Activated CD4-positive, CD25-positive, alpha-beta regulatory T cell treated with anti-CD3 and anti-CD28 coated beads, Interleukin-2, amount 50 U/mL, for 16 hours (primary cell): ENCODE results near the gene ATP11A.
"Not testable (repeated sequence)": the region's sequence is repeated elsewhere in the genome, so short reads cannot be mapped to it uniquely, and the experiment has no call there.

Experiments used
- DNase-seq: peaks from one replicate; pipeline ENCODE4 v3.0.0-alpha.2; 2020; ENCODE audit warnings: low read depth, low spot score

Gene ATP11A

GRCh38 chr13:112838038-112838841, 148.4 kb downstream of the ATP11A start:
- no peak for DNase-seq

- no peak for DNase-seq
Measured at GRCh38 chr13:112838842-112839117, 148.9 kb downstream of the ATP11A start.

DNA sequence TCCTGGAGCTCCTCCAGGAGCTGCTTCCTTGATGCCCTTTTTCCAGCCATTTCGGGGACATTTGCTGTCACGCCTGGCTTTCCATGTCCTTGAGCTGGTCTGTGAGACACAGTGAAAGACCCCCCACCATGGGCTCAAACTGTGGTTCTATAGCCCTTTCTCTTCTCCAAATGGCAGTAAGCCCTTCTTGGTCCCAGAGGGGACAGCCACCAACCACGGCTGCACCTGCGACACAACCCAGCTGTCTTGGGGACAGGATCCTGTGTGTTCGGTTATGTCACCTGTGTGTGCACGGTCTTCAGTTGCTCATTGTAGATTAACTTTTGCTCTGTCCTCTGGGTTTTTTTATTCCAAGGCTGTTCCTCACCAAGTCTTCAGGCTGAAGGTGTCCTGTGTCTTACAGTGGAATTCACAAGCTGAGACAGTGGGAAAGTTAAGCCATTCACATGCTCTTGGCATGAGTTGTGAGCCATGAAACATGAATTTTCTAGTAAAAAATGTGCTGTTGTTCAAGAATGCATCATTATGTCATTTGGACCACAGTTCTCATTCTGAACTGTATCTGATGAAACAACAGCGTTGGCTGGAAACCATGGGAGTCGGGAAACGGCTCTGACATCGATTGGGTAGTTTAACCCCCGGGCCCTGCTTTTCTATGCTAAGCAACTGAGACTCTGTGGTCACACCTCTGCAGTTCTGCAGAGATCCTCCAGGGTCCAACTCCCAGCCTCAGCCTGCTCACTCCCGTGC, 149.7 kb downstream of the ATP11A start:
- DNase-seq, result no peak

DNA sequence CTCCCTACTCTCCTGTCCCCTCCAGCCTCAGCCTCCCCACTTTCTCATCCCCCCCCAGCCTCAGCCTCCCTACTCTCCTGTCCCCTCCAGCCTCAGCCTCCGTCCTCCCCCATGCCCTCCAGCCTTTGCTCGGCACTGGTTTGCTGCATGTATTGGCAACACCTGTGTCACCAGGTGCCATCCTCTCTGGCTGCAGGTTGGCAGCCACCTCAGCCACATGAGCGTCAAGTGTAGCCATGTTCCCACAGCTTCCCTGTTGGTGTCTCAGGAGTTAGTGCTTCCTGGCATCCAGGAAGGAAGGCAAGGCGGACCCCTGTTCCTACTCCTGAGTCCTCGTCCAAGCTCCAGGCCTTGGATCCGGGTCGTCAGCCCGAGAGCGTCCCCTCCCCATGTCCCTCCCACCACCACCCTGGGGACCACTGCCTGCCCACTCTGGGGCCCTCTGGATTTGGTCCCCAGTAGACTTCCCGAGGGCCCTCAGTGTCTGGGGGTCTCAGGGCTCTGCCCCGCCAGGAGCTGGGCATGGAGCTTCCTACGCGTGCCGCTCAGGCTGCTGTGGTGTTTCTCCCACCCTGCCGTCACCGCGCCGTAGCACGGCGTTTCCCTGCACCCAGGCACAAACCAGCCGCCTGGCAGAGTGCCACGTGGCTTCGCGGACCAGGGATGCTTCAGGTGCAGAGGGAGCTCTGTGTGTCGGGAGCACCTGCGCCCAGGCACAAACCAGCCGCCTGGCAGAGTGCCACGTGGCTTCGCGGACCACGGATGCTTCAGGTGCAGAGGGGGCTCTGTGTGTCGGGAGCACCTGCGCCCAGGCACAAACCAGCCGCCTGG, 150.8 kb downstream of the ATP11A start:
- DNase-seq, result no peak

GRCh38 chr13:112841303-112842015, 151.6 kb downstream of the ATP11A start:
- not testable (repeated sequence) for DNase-seq

DNA sequence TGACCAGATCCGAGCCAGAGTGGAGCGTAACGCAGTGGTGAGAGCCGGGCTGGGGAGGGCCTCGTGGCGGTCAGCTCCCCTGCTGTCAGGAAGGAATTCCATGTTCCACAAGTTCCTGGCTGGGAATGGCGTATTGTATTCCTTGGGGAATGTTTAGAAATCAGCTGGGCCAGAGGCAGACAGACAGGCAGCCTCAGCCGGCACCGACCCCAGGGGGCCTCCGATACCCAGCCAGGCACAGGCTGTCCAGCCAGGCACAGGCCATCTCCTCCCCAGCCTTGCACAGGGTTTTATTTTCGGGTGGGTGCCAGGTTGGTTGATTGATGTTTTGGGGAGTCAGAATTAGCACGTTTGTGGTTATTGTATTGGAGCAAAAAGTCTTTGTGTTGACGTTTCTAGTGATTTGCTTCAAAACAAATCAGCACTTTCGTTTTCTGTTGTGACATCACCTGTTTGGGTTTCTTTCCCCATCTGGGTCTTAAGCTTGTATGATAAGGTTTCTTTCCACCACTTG, 152.6 kb downstream of the ATP11A start:
- no peak for DNase-seq

GRCh38 chr13:112842931-112843391, 153.1 kb downstream of the ATP11A start:
- DNase-seq, result no peak

DNA sequence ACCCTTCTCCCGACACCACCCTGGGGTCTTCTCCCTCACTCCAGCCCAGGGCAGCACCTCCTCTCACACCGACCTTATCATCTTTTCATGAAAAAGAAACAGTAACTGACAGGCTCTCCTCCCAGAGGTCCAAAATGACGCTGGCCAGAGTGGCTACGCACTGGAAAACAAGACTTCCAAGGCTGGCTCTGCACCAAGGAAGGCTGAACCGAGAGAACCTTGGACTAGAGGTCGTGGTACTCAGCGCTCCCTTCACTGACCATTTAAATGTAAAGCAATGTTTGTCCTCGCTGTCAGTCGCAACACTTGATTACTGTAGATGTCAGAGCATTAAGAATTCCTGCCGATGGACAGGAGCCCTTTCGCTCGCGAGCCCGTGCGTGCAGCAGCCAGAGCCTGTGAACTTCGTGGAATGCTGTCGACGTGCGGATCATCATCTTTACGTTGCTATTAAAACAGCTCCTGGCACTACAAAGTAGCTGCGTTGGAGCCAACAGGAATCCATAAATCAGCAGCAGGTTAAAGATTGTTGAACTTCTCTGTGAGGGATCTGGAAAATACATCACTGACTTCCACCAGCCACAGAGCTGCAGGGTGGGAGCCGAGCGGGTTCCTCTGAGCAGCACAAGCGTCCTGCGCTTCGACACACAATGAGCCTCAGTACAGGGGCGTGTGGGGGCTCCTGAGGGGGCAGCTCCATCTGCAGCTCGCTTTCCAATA, 153.7 kb downstream of the ATP11A start:
- DNase-seq, result no peak

DNA sequence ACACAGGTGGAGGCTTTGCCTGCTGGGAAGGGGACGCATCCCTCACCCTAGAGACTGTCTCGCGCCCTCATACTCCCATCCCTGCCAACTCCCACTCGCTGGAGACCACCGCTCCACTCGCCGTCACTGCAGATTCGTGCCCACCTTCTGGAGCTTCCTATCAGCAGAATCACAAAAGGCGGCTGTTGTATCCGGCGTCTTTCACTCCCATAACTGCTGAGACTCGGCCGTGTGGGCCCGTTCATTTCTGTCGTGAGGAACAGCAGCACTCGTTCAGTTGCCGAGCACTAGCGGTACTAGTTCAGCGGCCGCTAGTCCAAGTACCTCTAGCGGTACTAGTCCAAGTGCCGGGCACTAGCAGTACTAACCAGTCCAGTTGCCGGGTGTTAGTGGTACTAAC, 154.6 kb downstream of the ATP11A start:
- DNase-seq, result no peak

DNA sequence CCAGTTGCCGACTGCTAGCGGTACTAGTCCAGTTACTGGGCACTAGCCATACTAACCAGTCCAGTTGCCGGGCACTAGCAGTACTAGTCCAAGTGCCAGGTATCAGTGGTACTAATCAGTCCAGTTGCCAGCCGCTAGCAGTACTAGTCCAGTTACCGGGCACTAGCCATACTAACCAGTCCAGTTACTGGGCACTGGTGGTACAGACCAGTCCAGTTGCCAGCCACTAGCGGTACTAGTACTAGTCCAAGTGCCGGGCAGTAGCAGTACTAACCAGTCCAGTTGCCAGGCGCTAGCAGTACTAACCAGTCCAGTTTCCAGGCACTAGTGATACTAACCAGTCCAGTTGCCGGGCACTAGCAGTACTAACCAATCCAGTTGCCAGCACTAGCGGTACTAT, 155.0 kb downstream of the ATP11A start:
- no peak for DNase-seq

- no peak for DNase-seq
Measured at GRCh38 chr13:112845511-112846144, 155.8 kb downstream of the ATP11A start.

DNA sequence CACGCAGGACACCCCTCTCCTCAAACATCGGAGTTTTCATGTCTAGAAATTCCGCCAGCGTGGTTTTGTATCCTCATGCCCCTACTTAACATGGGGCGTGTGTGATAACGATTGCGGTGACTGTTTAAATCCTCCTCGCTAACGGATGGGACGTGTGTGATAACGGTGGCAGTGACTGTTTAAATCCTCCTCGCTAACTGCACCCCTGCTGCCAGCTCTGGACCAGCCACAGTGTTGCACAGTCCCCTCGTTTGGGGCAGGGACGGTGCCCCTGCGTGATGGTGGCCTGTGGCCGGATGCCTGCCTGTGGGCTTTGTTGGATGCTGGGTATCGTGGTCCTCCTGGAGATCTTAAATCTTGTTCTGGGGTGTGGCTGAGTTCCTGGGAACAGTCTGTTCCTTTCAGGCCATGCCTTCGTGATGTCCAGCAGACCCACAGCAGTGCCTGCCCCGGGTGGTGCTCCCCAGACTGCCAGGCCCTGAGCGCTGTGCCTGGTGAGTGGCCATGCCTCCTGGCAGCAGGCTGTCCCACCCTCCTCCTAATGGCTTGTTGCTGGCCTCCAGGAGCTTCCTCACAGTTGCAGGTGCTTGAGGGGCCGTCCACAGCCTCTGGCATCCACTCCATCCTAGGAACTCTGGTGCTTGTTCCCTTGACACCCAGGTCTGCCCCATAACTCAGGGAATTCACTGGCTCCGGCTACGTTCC, 156.7 kb downstream of the ATP11A start:
- no peak for DNase-seq

- DNase-seq, result no peak
Measured at GRCh38 chr13:112849500-112849899, 159.7 kb downstream of the ATP11A start.

DNA sequence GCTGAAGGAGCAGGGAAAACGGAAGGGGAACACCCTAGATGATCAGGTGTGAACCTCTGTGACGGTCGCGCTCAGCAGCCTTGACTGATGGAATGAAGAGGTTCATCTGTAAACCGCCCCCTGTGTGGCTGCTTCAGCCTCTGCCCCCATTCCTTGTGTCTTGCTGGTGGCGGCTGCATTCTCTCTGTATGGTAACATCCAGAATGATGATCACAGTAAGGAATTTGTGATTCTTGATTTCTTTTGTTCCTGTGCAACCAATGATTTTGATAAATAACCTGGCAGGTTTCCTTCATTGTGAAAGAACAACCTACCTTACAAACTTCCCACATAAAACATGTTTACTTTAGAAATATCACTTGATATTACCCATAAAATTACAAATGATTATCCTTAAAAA, 160.4 kb downstream of the ATP11A start:
- DNase-seq, result no peak

DNA sequence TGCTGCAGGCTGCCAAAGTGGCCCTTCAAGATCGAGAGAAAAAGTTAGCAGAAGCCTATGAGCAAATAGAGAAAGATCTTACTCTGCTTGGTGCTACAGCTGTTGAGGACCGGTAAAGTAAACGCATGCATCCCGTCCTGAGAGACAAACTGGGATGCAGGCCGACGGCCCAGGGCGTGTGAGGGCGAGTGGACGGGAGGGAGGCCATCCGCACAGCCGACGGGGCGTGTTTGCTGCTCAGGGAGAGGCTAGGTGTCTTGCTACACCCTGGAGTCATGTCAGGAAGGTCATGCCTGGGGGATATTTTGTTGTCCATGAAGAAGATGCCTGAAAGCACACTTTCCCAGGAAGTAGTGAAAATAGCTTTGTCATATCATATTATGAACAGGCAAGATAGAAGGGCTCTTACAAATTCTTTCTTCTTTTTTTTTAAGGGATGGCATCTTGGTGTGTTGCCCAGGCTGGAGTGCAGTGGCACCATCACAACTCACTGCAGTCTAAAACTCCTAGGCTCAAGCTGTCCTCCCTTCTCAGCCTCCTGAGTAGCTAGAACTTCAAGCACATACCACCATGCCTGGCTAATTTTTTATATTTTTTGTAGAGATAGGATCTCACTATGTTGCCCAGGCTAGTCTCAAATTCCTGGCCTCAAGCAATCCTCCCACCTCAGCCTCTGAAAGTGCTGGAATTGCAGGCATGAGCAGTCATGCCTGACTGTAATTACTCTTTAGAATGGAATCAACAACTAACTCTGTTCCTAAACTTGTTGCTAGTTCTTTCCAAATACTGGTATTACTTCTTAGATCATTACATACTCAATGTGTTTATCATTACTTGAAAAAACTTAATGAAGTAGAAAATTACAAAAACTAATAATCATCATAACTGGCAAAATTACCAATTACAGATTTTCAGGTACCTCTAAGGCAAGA, 161.5 kb downstream of the ATP11A start:
- no peak for DNase-seq

- no peak for DNase-seq
Measured at GRCh38 chr13:112852392-112852791, 162.6 kb downstream of the ATP11A start.

GRCh38 chr13:112852808-112853207, 163.0 kb downstream of the ATP11A start:
- DNase-seq, result no peak

DNA sequence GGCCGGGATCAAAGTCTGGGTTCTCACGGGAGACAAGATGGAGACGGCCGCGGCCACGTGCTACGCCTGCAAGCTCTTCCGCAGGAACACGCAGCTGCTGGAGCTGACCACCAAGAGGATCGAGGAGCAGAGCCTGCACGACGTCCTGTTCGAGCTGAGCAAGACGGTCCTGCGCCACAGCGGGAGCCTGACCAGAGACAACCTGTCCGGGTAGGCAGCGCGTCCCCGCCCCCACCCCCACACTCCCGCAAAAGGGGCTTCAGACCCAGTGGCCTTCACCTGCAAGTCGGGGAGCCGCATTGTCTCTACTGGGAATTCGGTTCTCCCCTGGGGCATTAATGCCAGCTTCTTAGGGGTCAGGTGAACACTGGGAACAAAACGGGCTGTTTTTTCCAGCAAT, 164.5 kb downstream of the ATP11A start:
- no peak for DNase-seq

GRCh38 chr13:112855859-112856258, 166.0 kb downstream of the ATP11A start:
- DNase-seq, result no peak
